Hematopoietic multipotent progenitor cell treated with erythropoietin and hydrocortisone succinate and interleukin-3 and kit ligand, for 15 days (in vitro differentiated cells): ENCODE data around the gene KCNJ12.
"Not testable (repeated sequence)": the region's sequence is repeated elsewhere in the genome, so short reads cannot be mapped to it uniquely, and the experiment has no call there.

Source experiments
- DNase-seq: peaks from one replicate; pipeline ENCODE4 v3.0.0-alpha.2; 2015; ENCODE audit warnings: low spot score

The KCNJ12 gene

GRCh38 chr17:21376081-21376758, at the start of gene KCNJ12:
KCNJ12 (plus strand) TSS chr17:21376357; CDS start chr17:21415343, 38,986 bp downstream.
- DNase-seq, result no peak

GRCh38 chr17:21327921-21328320, 48.2 kb upstream of the KCNJ12 start:
- not testable (repeated sequence) for DNase-seq

GRCh38 chr17:21328778-21329177, 47.4 kb upstream of the KCNJ12 start:
- not testable (repeated sequence) for DNase-seq

DNA sequence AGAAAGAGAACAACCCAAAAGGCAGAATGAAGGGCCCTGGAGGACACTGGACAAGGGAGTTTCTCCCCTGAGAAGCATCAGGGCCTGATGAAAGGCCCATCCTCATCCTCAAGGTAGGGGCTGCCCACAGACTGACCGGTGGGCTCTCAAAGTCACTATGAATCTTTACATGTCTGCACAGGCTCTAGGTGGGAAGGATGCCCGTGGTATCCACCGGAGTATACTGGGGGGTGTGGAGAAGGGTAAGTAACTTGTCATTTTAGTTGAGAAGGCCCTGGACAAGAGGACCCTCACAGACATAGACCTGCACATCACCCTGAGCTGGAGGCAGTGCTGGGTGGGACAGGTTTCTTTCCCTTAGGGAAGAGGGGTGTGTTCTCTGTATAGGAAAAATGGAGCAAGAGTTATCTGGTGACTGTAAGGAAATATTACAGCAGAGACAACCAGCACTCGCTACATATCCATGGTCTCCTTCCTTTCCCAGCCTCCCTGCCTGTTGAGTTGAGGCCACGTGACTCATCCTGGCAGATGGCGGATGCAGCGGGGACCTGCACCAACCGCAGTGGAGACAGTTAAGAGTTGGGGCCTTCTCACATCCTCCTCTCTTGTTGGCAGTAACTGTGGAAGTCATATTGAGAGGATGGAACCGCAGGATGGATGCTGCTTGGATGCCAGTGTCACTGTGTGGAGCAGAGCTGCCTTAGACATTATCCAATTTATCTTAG, 45.6 kb upstream of the KCNJ12 start:
- no peak for DNase-seq

- DNase-seq, result not testable (repeated sequence)
Observed at GRCh38 chr17:21336541-21337294, 39.4 kb upstream of the KCNJ12 start.

GRCh38 chr17:21337981-21338625, 38.1 kb upstream of the KCNJ12 start:
- not testable (repeated sequence) for DNase-seq

DNA sequence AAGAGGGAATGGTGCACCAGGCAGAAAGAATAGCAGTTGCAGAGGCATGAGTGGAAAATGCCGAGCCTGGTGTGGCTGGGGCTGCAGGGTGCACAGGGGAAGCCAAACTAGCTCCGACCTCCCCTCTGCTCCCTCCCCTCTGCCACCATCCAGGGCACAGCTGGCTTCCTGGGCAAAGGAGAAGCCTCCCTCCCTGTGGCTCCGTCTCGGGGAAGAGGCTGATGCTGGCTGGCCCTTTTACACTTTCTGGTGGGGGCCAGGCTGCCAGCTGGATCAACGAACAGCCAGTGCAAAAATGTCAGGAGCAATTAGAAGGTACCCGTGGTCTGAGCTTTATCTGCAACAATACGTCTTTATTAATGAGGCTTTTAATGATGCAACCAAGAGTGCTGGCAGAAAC, 37.1 kb upstream of the KCNJ12 start:
- no peak for DNase-seq

DNA sequence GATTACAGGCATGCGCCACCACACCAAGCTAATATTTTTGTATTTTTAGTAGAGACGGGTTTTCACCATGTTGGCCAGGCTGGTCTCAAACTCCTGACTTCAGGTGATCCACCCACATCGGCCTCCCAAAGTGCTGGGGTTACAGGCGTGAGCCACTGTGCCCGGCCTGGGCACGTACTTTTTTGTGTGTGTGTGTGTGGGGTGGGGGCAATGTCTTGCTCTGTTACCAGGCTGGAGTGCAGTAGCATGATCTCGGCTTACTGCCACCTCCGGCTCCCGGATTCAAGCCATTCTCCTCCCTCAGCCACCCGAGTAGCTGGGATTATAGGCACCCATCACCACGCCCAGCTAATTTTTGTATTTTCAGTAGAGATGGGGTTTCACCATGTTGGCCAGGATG, 36.6 kb upstream of the KCNJ12 start:
- not testable (repeated sequence) for DNase-seq

DNA sequence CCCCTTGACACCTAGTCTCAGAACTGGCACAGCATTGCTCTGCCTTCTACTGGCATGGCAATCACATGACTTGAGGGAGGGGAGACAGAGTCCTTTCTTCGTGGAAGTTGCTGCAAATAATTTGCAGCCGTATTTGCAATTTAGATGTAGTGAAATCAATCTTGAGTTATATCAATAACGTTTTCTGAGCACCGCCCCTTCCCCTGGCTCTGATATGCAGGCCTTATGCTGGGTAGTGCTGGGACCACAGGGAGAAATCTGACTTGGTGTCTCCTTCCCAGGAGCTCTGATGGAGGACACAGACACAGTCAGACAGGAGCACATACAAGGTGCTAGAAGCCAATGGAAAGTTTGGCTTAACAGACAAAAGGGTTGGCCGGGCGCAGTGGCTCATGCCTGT, 35.8 kb upstream of the KCNJ12 start:
- not testable (repeated sequence) for DNase-seq

DNA sequence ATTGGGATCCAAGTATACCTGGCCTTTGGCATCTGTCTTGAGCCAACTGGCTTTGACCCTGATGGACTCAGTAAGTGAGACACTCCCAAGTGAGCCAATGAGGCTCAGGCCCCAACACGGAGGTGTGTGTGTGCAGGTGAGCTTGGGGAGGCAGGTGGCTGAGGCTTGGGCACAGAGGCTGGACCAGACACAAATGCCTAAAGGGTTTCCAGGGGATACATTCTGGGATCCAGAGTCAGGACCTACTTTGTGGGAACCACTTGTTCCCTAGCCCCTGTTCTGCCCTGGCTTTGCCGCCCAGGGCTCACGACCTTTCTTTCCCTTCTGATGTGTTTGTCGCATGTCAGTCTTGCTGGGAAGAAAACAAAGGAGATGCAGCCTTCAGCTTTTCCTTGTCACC, 34.9 kb upstream of the KCNJ12 start:
- not testable (repeated sequence) for DNase-seq

DNA sequence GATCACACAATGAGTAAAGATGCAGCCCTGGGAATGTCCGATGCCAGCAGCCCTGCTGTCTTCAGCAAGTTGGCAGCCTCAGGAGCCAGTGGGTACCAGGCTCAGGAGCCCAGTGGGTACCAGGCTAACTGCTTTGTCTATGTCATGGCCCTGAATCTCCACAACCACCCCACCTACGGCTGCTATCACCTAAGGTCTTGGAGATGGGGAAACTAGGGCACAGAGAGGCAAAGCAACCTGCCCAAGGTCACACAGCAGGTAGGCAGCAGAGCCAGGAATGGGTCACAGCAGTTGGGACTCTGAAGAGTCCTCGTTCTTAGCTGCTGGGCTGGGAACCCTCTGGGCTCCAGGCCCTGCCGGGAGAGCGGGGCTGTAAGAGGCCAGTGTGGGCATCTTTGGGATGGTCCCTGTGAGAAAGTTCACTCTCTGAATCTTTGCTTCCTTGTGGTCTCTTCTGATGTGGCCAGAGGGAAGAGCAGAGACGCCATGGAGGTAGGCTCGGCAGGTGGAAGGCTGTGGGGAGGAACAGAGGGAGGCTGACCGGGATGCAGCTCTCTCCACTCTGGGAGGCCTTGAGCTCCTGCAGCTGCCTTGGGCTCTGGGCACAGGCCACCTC, 34.1 kb upstream of the KCNJ12 start:
- not testable (repeated sequence) for DNase-seq

- DNase-seq, result not testable (repeated sequence)
Observed at GRCh38 chr17:21343061-21343949, 32.9 kb upstream of the KCNJ12 start.

GRCh38 chr17:21344801-21345200, 31.4 kb upstream of the KCNJ12 start:
- not testable (repeated sequence) for DNase-seq

DNA sequence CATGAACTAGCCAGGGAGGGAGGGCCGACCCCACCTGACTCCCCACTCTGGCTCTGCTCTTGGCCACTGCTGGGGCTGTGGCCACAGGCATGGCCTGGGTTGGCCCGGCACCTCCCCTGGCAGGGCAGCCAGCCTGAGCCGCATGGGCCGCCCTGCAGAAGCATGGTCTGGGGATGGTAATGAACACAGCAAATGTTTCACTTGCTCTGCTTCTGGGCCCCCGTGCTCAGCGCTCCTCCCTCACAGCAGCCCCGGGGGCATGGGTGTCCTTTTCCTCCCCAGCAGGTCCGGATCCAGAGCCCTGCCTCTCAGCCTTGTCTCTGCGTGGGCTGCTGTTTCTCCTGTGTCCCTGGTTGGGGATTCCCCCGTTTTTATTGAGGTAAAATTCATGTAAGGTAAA, 30.9 kb upstream of the KCNJ12 start:
- no peak for DNase-seq

DNA sequence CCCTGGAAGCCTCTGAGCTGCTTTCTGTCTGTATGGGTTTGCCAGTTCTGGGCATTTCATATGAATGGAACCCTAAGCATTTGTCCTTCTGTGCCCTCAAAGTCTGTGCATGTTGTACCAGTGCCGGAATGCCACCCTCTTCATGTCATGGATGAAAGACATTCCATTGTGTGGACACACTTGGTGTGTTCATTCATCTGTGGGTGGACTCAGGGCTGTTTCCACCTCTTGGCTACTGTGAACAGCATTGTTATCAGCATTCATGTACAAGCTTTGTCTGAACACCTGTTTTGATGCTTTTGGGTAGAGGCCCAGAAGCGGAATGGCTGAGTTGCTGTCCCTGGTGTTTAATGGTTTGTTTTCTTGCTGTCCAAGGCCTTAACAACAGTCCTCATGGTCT, 30.1 kb upstream of the KCNJ12 start:
- DNase-seq, result not testable (repeated sequence)

DNA sequence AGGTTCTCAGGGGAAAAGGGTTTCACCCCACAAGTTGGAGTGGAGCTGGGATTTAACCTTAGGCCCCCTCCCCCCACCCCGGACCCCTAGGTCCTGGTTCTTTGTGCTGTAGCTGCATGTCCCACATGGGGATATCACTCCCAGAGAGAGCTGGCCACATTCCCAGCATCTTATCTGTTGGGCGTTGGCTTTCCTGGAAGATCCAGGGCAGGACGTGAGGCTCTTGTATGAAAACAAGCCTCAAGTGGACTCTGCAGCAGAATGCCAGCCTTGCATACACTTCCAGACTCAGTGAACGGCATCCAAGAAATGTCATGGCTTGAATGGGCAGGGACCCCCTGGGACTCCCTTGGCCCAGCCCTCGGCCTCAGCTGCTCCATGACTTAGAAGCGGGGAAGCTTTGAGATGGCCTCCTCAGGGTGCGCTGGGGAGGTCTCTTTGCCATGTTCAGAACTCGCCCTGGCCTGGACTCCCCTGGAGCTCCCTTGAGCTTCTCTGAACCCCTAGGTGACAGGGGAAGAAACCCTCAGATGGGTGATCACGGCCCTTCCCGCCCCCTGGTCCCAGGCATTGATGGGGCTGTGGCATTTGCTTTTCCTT, 29.4 kb upstream of the KCNJ12 start:
- DNase-seq, result not testable (repeated sequence)

DNA sequence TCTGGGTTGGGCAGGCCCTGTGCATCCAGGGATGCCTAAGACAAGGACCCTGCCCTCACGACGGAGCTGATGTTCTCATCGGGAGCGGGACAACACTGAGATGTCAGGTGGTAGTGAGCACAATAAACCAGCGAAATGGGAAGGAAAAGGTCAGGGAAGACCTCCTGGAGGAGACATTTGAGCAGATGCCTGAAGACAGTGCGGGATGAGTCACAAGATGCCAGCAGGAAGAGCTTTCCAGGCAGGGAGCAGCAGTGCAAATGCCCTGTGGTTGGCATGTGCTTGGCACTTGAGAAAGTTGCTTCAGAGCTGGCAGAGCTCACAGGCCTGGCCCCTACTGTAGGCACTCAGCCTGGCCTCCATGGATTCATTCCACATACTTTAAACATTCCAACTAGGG, 28.5 kb upstream of the KCNJ12 start:
- not testable (repeated sequence) for DNase-seq

DNA sequence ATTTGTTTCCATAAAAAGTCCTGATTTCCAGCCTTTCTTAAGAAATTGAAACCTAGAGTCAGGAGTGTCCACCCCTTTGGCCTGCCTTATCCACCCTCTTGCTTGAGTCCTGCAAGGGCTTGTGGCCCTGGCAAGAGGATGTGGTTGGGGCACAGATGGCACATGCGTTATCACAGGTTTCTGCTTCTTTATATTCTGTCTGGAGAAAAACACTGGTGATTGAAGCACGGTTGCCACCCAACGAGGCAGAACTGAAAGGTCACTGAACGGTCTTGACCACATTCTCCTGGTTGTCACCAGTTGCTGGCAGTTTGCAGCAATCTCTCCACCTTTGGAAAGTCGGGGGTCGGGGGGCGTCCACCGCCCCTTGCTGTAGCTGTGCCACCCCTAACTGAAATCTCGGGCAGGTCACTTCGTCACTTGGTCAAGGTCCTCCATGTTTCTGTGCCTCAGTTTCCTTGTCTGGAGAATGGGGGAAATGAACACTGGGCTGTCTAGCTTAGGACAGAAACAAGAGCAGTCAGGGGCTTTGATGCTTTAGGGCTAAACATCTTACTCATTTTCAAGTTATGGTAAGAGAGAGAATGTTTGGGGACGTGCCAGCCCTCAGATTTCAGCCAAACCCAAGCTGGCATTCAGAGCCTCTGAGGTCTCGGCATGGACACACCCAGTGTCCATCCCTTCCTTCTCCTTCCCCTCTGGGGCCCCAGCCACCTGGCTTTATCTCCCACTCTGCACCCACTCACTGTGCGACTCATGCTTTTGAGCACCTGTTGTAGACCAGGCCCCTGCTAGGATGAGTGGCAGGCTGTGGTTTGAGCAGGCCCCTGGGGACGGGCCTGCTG, 27.9 kb upstream of the KCNJ12 start:
- DNase-seq, result not testable (repeated sequence)

DNA sequence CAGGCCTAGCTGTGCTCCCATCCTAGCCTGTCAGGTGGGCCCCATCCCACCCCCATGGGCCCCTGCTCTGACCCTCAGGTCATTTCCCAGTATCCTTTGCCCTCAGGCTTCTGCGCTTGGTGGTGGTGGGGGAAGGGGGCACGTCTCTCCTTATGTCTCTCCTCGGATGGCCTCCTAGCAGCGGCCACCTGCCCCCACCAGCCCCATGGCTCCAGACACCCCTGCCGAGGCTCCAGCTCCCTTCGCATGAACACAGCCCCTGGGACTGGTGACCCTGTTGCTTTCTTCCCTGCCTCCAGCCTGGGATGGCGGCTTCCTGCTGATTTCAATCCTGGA, 27.3 kb upstream of the KCNJ12 start:
- DNase-seq, result not testable (repeated sequence)
